GM19452 (cell line): Measurements from ENCODE around the gene DNAJB14.

Source experiments
- ATAC-seq: cut with Tn5 transposase; IDR thresholded peaks from one replicate; pipeline ENCODE4 v1.9.1; 2021; ENCODE audit not compliant: unreplicated experiment

The DNAJB14 gene

GRCh38 chr4:99872570-99872969 lies 73.8 kb downstream of the DNAJB14 start:
- no peak for ATAC-seq

GRCh38 chr4:99868126-99868596 lies 78.3 kb downstream of the DNAJB14 start:
- ATAC-seq, result no peak

- no peak for ATAC-seq
Measured at GRCh38 chr4:99863804-99864203, 82.6 kb downstream of the DNAJB14 start.

- peak; percentile 57 for ATAC-seq
Measured at GRCh38 chr4:99861120-99861905, 85.1 kb downstream of the DNAJB14 start.

GRCh38 chr4:99860521-99860920 lies 85.9 kb downstream of the DNAJB14 start:
- ATAC-seq, result no peak

- peak; percentile 55 for ATAC-seq
Measured at GRCh38 chr4:99859618-99860017, 86.8 kb downstream of the DNAJB14 start.

- ATAC-seq, result no peak
Measured at GRCh38 chr4:99857307-99857706, 89.1 kb downstream of the DNAJB14 start.

- ATAC-seq, result no peak
Measured at GRCh38 chr4:99856166-99856565, 90.3 kb downstream of the DNAJB14 start.

GRCh38 chr4:99855678-99856077 lies 90.7 kb downstream of the DNAJB14 start:
- peak; percentile 37 for ATAC-seq

- no peak for ATAC-seq
Measured at GRCh38 chr4:99853999-99854398, 92.4 kb downstream of the DNAJB14 start.

GRCh38 chr4:99853190-99853589 lies 93.2 kb downstream of the DNAJB14 start:
- no peak for ATAC-seq

- ATAC-seq, result no peak
Measured at GRCh38 chr4:99852199-99852749, 94.1 kb downstream of the DNAJB14 start.

GRCh38 chr4:99848591-99849001 lies 97.8 kb downstream of the DNAJB14 start:
- peak; percentile 36 for ATAC-seq

GRCh38 chr4:99847362-99847976 lies 98.9 kb downstream of the DNAJB14 start:
- peak; percentile 57 for ATAC-seq

GRCh38 chr4:99846891-99847290 lies 99.5 kb downstream of the DNAJB14 start:
- no peak for ATAC-seq
